HEK293 (cell line): Measurements from ENCODE around the gene GPBAR1.

Experiments
- CTCF ChIA-PET: fragments of 350-600 bp; formaldehyde crosslinking; extraction: SDS; loops from one replicate; lab custom pipeline; 2021; ENCODE audit warnings: antibody characterized with exemption; lab: Yijun Ruan, JAX
- POLR2A ChIA-PET: fragments of 300-600 bp; formaldehyde crosslinking; extraction: SDS; loops from one replicate; lab custom pipeline; 2020; ENCODE audit warnings: antibody characterized with exemption, inconsistent platforms; lab: Yijun Ruan, JAX
- H3K27ac ChIP-seq: fragments of 200-500 bp; sonication (Bioruptor generic); 2 replicates; pipeline ENCODE4 v1.5.1; 2014; ENCODE audit warnings: low read depth, low read length, control low read depth, inconsistent platforms; ENCODE audit errors: extremely low read depth
- H3K36me3 ChIP-seq, 2 experiments: fragments of 200-500 bp in 1 of 2; sonication (Bioruptor generic) in 1 of 2; 1 replicate in 1 of 2; 2 replicates in 1 of 2; pipeline ENCODE4 v1.5.1; 2014 to 2017; ENCODE audit warnings: inconsistent platforms in 2 of 2, low read length in 2 of 2; ENCODE audit not compliant: control insufficient read depth in 2 of 2, insufficient read depth in 1 of 2
- H3K4me1 ChIP-seq: fragments of 200-500 bp; sonication (Bioruptor generic); 2 replicates; pipeline ENCODE4 v1.5.1; 2014; ENCODE audit warnings: mild to moderate bottlenecking, low read length, inconsistent platforms; ENCODE audit not compliant: control insufficient read depth, insufficient read depth
- H3K4me3 ChIP-seq: 2 replicates; pipeline ENCODE4 v1.5.1; 2011; ENCODE audit warnings: low read depth, mild to moderate bottlenecking, control low read depth, low read length, moderate library complexity
- H3K9me3 ChIP-seq: fragments of 200-500 bp; sonication (Bioruptor generic); 2 replicates; pipeline ENCODE4 v1.5.1; 2014; ENCODE audit warnings: low read depth, low read length, inconsistent platforms; ENCODE audit not compliant: control insufficient read depth, insufficient read depth
- BCL11A ChIP-seq: fragments of 450-650 bp; formaldehyde crosslinking; IDR thresholded peaks from 2 replicates; pipeline ENCODE4 v1.5.1; 2016; ENCODE audit warnings: low read depth, missing biosample characterization, missing genetic modification characterization
- FEZF1 ChIP-seq: fragments of 450-650 bp; formaldehyde crosslinking; IDR thresholded peaks from 2 replicates; pipeline ENCODE4 v1.5.1; 2016; ENCODE audit warnings: missing biosample characterization, missing genetic modification characterization
- GLIS2 ChIP-seq: fragments of 450-650 bp; formaldehyde crosslinking; IDR thresholded peaks from 2 replicates; pipeline ENCODE4 v1.5.1; 2016; ENCODE audit warnings: missing biosample characterization, missing genetic modification characterization
- MEIS1 ChIP-seq: sonication (generic); formaldehyde crosslinking; IDR thresholded peaks from 2 replicates; pipeline ENCODE4 v1.8.1; 2022; ENCODE audit warnings: missing genetic modification reagents, mild to moderate bottlenecking, borderline replicate concordance
- MZF1 ChIP-seq: fragments of 450-650 bp; formaldehyde crosslinking; IDR thresholded peaks from 2 replicates; pipeline ENCODE4 v1.5.1; 2017; ENCODE audit warnings: missing biosample characterization, missing genetic modification characterization, borderline replicate concordance
- PRDM10 ChIP-seq: fragments of 450-650 bp; formaldehyde crosslinking; IDR thresholded peaks from 2 replicates; pipeline ENCODE4 v1.5.1; 2016; ENCODE audit warnings: missing biosample characterization, missing genetic modification characterization
- SP7 ChIP-seq: fragments of 450-650 bp; formaldehyde crosslinking; IDR thresholded peaks from 2 replicates; pipeline ENCODE4 v1.5.1; 2016; ENCODE audit warnings: missing biosample characterization, missing genetic modification characterization
- ZBTB11 ChIP-seq: fragments of 450-650 bp; formaldehyde crosslinking; conservative IDR thresholded peaks from 2 replicates; pipeline ENCODE4 v1.5.1; 2016; ENCODE audit warnings: low read depth, missing biosample characterization, missing genetic modification characterization
- ZBTB26 ChIP-seq: fragments of 450-650 bp; formaldehyde crosslinking; optimal IDR thresholded peaks from 2 replicates; pipeline ENCODE3; 2016; ENCODE audit warnings: missing biosample characterization, mild to moderate bottlenecking, missing genetic modification characterization
- ZFP37 ChIP-seq: fragments of 450-650 bp; formaldehyde crosslinking; IDR thresholded peaks from 2 replicates; pipeline ENCODE4 v1.5.1; 2016; ENCODE audit warnings: missing biosample characterization, missing genetic modification characterization
- ZNF10 ChIP-seq: fragments of 450-650 bp; formaldehyde crosslinking; IDR thresholded peaks from 2 replicates; pipeline ENCODE4 v1.5.1; 2017; ENCODE audit warnings: missing biosample characterization, missing genetic modification characterization
- ZNF133 ChIP-seq: fragments of 450-650 bp; formaldehyde crosslinking; IDR thresholded peaks from 2 replicates; pipeline ENCODE4 v1.5.1; 2016; ENCODE audit warnings: missing biosample characterization, missing genetic modification characterization
- ZNF202 ChIP-seq: fragments of 450-650 bp; formaldehyde crosslinking; IDR thresholded peaks from 2 replicates; pipeline ENCODE4 v1.5.1; 2016; ENCODE audit warnings: missing biosample characterization, missing genetic modification characterization, borderline replicate concordance
- ZNF341 ChIP-seq: fragments of 450-650 bp; formaldehyde crosslinking; IDR thresholded peaks from 2 replicates; pipeline ENCODE4; 2016; ENCODE audit warnings: low read depth, missing biosample characterization, missing genetic modification characterization
- ZNF404 ChIP-seq: fragments of 450-650 bp; formaldehyde crosslinking; IDR thresholded peaks from 2 replicates; pipeline ENCODE4 v1.5.1; 2017; ENCODE audit warnings: missing biosample characterization, missing genetic modification characterization
- ZNF423 ChIP-seq: fragments of 450-650 bp; formaldehyde crosslinking; IDR thresholded peaks from 2 replicates; pipeline ENCODE4 v1.5.1; 2016; ENCODE audit warnings: missing biosample characterization, missing genetic modification characterization
- ZNF555 ChIP-seq: fragments of 450-650 bp; formaldehyde crosslinking; conservative IDR thresholded peaks from 2 replicates; pipeline ENCODE4 v1.5.1; 2017; ENCODE audit warnings: missing biosample characterization, mild to moderate bottlenecking, missing genetic modification characterization, inconsistent platforms
- ZNF621 ChIP-seq: fragments of 450-650 bp; formaldehyde crosslinking; IDR thresholded peaks from 2 replicates; pipeline ENCODE4 v1.5.1; 2017; ENCODE audit warnings: missing biosample characterization, missing genetic modification characterization

Gene GPBAR1

GRCh38 chr2:218262631-218263586 is 2.1 kb downstream of the GPBAR1 start:
- POLR2A ChIA-PET = no interaction called here

GRCh38 chr2:218263817-218264641 is 3.2 kb downstream of the GPBAR1 start:
- ChIA-PET POLR2A (no interaction called here), CTCF (no interaction called here)
- Histone ChIP-seq H3K9me3 (no peaks in the 10 kb centered on the region), H3K27ac (no peak overlapping the region), H3K4me3 (no peak overlapping the region), H3K36me3 (peaks cover 8 to 56% of the 10 kb centered on the region in 2 experiments; a peak in 2 of 3 replicates), H3K4me1 (no peaks in the 10 kb centered on the region; the same call in 1 of the 2 replicates)
- no peak for TF ChIP-seq MEIS1 (CRISPR knock-in tag)

More at GRCh38 chr2:218262631-218263586, 2.1 kb downstream of the GPBAR1 start:
- CTCF ChIA-PET = interaction anchor here (0.7 to 1.0 kb wide), 3 partner anchors 9 to 93 kb away, joined by 3 to 4 read pairs (median 3); no protein-coding TSS in a partner anchor
- no peaks in the 10 kb centered on the region for H3K9me3 ChIP-seq
- H3K4me3 ChIP-seq = no peak overlapping the region
- peaks cover 5 to 55% of the 10 kb centered on the region in 2 experiments; a peak in 2 of 3 replicates for H3K36me3 ChIP-seq
- no peak overlapping the region for H3K27ac ChIP-seq
- no peaks in the 10 kb centered on the region; the same call in 1 of the 2 replicates for H3K4me1 ChIP-seq
- 0 out of 2 replicates have a peak, but pooled peaks have one; percentile 28 for TF ChIP-seq GLIS2
- no peak for TF ChIP-seq ZNF341 (tag by site-specific recombination)
- TF ChIP-seq, all 188 proteins: peak for 1

GRCh38 chr2:218264773-218265561 is 4.2 kb downstream of the GPBAR1 start:
- H3K4me1 ChIP-seq = no peaks in the 10 kb centered on the region; the same call in 1 of the 2 replicates
- CTCF ChIA-PET = interaction anchor here (1.3 kb wide), 1 partner anchor 7 kb away, joined by 6 read pairs; no protein-coding TSS in a partner anchor
- no peak overlapping the region for H3K4me3 ChIP-seq
- TF ChIP-seq ZFP37 (tag by site-specific recombination) (no peak), ZNF133 (tag by site-specific recombination) (no peak), ZNF10 (tag by site-specific recombination) (no peak), FEZF1 (tag by site-specific recombination) (no peak), ZNF423 (tag by site-specific recombination) (no peak), ZBTB11 (tag by site-specific recombination) (no peak), SP7 (tag by site-specific recombination) (no peak), MZF1 (tag by site-specific recombination) (no peak), ZBTB26 (no peak), ZNF202 (tag by site-specific recombination) (no peak), PRDM10 (no peak), BCL11A (tag by site-specific recombination) (no peak), ZNF621 (tag by site-specific recombination) (no peak), ZNF404 (tag by site-specific recombination) (no peak), ZNF555 (no peak)
- no peak overlapping the region for H3K27ac ChIP-seq
- peaks cover 8 to 56% of the 10 kb centered on the region in 2 experiments; a peak in 2 of 3 replicates for H3K36me3 ChIP-seq
- H3K9me3 ChIP-seq = no peaks in the 10 kb centered on the region
- POLR2A ChIA-PET = no interaction called here
